Activated CD8-positive, alpha-beta memory T cell treated with anti-CD3 and anti-CD28 coated beads, Interleukin-2, amount 50 U/mL, for 24 hours (primary cell): Measurements from ENCODE around the gene PDK4.
"Not testable (repeated sequence)": the region's sequence is repeated elsewhere in the genome, so short reads cannot be mapped to it uniquely, and the experiment has no call there.

Experiments
- DNase-seq: peaks from one replicate; pipeline ENCODE4 v3.0.0-alpha.2; 2020; ENCODE audit errors: extremely low read depth

The PDK4 gene

GRCh38 chr7:95604811-95605210, 8.5 kb upstream of the PDK4 start:
- DNase-seq, result not testable (repeated sequence)

GRCh38 chr7:95604397-95604796, 8.1 kb upstream of the PDK4 start:
- DNase-seq, result not testable (repeated sequence)

DNA sequence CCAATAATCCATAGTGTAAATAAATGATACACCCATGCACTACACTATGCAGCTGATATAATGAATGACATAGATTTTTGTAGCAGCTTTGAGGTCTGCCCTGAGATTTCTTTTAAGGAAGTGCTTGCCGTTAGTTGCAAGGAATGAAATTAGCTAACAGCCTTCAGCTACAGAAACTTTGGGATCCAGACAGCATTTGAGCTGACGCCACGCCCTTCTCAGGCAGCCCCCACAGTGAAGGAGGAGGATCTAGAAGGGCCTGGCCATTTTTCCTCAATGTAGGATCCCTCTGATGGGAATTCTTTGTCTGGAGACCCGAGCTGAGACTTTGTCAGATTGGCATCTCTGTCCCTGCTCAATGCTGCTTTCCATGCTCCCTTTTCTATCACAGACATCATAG, 6.1 kb upstream of the PDK4 start:
- no peak for DNase-seq

GRCh38 chr7:95601316-95601715, 5.0 kb upstream of the PDK4 start:
- DNase-seq, result no peak

- no peak for DNase-seq
These were observed 2.8 kb upstream of the PDK4 start for GRCh38 chr7:95599069-95599468.

- no peak for DNase-seq
These were observed 2.2 kb upstream of the PDK4 start for GRCh38 chr7:95598511-95598910.

DNA sequence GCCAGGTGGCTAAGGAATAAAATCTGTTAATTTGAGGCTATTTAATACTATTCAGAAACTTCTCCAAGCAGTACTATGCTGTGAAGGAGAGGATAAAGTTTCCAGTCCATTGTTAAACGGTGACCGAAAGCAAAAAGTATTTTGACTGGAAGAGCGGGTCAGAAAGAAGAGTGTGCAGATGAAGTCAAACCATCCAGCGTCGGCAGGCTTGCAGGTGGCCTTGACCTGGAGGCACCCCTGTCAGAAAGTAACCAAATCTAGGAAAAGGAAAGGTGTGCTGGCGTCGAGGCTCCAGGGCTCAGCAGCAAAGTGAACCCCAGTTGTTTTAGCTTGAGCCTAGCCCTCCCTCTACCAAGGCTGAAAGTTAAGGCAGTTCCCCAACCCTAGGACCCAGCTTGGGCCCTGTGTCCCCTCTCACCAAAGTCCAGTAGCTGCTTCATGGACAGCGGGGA, 544 bp downstream of the PDK4 start:
- DNase-seq, result no peak

DNA sequence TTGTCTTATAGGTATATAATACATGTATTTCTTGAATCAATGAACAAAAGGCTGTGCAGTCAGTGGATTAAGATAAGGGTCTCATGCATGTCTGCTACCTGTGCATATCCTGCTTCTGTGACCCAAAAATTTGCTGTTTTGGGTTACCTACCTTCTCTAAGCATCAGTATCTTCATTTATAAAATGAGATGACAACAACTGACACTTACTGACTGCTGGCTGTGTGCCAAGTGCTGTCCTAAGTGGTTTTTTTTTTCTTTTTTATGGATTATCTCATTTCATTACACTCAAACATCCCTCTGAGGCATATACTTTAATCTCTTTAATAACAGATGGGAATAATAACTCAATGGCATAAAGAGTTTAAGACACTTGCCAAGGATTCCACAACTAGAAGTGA, 2.1 kb downstream of the PDK4 start:
- no peak for DNase-seq

DNA sequence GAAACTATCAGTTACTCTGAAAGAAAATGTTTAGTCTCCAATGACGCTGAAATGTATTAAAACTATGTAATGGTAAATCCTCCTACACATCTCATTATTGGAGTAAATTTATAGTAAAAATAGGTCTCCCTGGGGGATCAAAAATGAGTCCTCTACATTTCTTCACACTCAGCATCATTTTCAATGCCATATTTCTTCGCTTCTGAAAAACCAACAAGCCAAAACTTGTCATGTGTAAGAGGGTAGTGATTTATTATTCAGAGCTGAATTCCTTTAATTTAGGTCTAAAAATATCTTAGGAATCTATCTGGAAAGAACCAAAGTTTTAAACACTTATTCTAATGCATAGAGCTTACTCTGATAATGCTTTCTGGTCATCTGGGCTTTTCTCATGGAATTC, 3.0 kb downstream of the PDK4 start:
- DNase-seq, result no peak

DNA sequence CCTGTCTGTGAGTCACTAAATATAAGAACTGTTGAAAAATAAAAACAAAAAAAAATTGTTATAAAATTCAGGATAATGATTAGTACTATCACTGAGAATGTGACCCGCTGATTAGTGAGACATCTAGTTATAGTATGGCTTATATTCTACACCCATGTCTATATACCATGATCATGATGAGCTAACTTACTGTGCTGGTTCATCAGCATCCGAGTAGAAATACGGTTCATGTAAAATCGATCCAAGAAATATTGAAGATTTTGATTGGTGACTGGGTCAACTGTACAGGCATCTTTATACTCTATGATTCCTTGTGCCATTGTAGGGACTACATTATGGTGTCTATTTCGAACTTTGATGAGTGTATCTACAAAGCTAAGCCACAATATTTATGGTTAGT, 3.7 kb downstream of the PDK4 start:
- DNase-seq, result no peak

GRCh38 chr7:95590387-95591248, 5.7 kb downstream of the PDK4 start:
- DNase-seq, result no peak

GRCh38 chr7:95589766-95590165, 6.5 kb downstream of the PDK4 start:
- no peak for DNase-seq

- no peak for DNase-seq
These were observed 7.3 kb downstream of the PDK4 start for GRCh38 chr7:95589031-95589430.

GRCh38 chr7:95586951-95587301, 9.4 kb downstream of the PDK4 start:
- DNase-seq, result no peak

DNA sequence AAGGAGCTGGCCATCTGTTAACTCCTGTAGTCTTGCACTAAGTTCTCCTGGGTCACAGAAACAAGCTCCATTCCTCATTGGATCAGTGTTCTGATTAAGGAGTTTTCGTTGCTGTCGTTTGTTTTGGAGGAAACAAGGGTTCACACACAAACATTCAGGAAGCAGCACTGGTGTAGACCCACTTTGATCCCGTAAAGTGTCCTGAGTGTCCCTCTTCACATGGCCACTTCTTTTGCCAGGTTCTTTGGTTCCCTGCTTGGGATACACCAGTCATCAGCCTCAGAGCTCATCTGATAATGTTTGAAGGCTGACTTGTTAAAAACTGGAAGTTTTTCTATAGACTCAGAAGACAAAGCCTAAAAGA, 10.9 kb downstream of the PDK4 start:
- no peak for DNase-seq

- no peak for DNase-seq
These were observed 11.4 kb downstream of the PDK4 start for GRCh38 chr7:95584769-95585425.

DNA sequence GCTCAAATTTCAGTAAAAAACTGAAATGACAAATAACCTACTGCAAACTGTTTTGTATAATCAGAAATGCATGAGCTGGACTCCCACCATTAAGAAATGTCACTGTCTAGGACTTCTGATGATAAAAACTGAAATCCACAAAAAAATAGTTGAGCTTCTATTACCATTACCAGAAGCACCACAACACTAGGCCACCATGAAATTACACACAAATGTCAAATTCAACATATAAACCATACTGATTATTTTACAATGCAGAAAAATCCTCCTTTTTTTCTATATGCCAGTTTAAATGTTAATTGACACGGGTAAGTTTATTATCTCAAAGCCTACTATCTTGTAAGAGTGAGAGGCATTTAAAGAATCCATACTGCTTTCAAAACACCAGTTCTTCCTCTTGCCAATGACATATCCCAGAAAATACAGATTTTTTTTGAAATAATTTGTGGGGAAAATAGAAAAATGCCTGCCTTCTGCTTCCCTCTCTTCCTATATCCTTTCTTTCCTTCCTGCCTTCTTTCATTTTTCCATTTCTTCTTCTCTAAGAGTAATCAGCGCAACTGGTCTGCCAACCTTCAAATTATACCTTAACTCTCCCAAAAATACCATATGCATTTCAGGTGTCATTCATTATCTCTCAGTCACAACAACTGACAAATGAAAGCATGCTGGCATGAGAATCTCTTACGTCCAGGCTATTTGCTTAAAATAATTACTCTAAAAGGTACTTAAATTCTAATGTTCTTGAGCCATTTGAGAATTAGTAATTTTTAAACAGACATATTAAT, 12.3 kb downstream of the PDK4 start:
- no peak for DNase-seq

- DNase-seq, result no peak
These were observed 13.6 kb downstream of the PDK4 start for GRCh38 chr7:95582578-95583293.

- DNase-seq, result no peak
These were observed 14.8 kb downstream of the PDK4 start for GRCh38 chr7:95581467-95581866.

- DNase-seq, result no peak
These were observed 17.0 kb downstream of the PDK4 start for GRCh38 chr7:95579318-95579717.

DNA sequence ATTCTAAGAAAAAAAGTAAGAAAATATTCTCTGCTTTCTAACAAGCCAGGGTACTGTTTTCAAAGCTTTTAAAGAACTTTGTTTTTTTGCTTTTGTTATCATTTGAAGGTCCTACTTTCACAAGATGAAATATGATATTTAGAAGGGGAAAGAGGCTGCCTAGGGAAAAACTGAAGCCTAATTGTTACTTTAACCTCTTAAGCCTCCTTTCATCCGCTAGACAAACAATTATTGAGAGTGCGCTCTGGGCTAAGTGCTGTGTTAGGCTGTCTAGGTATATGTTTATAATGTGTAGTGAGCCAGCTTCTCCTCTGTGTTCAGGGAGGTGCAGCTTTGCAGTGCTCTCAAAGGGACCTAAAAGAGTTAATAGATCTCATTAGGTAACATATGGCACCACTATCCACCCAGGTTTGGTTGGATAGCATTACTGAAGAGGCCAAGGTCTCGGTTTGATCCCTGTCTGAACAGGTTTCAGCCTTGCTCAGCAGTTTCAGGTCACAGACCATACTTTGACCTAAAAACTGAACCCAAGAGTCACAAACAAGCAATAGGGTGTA, 17.9 kb downstream of the PDK4 start:
- no peak for DNase-seq

DNA sequence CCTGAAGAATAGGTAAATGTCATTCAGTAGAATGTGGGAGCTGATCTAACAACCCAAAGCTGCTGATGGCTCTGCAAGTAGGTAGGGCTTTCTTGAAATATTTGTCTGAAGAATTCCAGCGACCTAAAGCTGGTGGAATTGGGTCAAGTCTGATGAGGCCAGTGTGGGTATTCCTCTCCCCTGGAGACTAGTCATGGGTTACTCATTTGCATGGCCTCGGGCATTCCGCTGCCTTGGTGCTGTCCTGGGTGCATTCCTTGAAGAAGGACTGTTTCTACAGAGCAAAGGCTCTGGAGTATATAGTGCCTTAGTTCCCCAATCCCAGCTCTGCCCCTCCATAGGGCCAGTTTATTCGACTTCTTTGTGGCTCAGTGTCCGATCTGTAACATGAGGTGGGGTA, 19.2 kb downstream of the PDK4 start:
- no peak for DNase-seq
